LNCAP (cell line): ENCODE data around the gene KRT84.

Experiments used
- TF ChIP-seq, protein P1 (sequence below): fragments of 450-650 bp; IDR thresholded peaks from 2 replicates; pipeline ENCODE4 v1.5.1; 2017; ENCODE audit warnings: mild to moderate bottlenecking

Gene KRT84

DNA sequence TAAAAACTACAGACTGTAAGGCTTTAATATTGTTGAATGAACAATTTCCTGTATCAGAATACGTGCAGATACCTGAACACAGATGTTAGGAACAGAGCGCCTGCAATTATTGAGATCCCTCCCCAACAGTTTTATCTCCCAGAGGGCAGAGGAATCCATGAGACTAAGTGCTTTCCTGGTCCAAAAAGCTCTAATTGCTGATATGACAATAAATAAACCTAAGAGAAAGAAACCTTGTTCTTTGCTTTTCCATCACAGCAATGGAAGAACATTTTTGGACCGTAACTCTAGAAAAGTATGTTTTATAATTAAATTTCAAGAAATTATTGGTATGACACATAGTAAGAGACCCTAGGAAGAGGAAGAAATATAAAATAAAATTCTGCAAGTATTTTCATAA is 51.3 kb downstream of the KRT84 start:
- TF ChIP-seq, protein P1, sequence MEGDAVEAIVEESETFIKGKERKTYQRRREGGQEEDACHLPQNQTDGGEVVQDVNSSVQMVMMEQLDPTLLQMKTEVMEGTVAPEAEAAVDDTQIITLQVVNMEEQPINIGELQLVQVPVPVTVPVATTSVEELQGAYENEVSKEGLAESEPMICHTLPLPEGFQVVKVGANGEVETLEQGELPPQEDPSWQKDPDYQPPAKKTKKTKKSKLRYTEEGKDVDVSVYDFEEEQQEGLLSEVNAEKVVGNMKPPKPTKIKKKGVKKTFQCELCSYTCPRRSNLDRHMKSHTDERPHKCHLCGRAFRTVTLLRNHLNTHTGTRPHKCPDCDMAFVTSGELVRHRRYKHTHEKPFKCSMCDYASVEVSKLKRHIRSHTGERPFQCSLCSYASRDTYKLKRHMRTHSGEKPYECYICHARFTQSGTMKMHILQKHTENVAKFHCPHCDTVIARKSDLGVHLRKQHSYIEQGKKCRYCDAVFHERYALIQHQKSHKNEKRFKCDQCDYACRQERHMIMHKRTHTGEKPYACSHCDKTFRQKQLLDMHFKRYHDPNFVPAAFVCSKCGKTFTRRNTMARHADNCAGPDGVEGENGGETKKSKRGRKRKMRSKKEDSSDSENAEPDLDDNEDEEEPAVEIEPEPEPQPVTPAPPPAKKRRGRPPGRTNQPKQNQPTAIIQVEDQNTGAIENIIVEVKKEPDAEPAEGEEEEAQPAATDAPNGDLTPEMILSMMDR = no peak

DNA sequence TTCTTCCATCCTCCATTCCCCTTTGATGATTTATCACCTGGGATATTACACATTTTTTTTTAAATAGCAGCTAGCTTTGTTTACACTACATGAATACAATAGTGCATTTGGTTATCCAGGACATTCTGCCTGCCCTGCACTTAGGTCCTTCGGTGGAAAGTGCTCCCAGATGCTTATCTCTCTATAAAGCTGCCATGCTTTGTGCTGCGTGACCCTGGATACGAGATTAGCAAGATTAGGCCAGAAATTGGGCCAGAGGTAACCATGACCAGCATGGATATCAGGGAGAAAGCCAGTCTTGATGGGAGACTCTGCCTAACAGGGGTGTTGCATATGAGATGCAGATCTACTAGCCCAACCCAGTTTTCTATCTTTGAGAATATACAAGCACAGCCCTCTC is 52.1 kb downstream of the KRT84 start:
- TF ChIP-seq, protein P1 = no peak

DNA sequence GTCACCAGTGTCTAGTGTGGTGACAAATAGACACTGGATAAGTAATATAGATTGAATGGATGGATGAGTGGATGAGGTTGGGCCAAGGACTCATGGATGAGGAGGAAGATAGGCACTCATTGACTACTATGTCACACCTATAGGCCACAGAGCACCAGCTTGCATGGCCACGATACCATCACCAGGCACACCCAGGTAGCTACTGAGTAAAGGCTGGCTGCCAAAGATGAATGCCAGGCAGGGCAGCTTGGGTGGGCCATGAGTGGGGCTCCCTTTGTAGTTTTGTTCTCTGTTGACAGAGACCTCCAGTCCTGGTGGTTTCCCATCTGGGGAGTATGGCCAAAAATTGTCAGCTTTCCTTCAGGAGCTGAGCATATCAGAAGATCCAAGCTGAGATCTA is 53.1 kb downstream of the KRT84 start:
- TF ChIP-seq, protein P1 = no peak

DNA sequence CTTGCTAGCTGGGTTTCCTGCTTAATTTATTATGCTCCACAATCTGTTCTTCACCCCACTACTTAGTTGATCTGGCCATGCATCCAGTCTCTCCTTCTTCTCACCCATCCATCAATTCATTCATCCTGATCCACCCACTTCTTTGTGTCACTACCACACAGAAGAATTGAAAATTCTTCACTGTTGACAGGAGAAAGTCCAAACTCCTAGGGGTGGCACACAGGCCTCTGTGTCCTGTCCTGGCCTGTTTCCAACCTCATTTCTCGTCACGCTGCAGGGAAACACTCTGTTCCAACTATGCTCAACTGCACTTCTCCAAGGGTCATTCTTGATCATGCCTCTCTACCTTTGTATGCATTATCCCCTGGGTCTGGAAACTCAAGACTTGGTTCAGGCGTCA is 53.6 kb downstream of the KRT84 start:
- TF ChIP-seq, protein P1 = no peak

DNA sequence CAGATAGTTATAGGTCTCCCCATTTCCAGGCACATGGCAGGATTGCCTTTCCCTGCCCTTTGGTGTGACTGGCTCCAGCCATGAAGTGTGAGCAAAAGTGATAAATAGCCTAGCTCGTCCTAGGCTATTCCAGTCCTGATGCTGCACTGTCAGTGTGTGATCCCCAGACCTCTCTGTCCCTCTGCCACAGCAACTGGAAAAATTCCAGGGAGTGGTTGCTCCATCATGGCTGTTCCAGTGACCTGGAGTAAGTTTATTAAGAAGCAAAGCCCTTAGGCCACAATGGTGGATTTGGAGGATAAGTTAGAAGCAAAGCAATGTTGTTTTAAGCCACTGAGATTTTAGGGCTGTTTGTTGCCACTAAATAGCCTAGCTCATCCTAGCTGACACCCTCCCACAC is 54.4 kb downstream of the KRT84 start:
- TF ChIP-seq, protein P1 = no peak

DNA sequence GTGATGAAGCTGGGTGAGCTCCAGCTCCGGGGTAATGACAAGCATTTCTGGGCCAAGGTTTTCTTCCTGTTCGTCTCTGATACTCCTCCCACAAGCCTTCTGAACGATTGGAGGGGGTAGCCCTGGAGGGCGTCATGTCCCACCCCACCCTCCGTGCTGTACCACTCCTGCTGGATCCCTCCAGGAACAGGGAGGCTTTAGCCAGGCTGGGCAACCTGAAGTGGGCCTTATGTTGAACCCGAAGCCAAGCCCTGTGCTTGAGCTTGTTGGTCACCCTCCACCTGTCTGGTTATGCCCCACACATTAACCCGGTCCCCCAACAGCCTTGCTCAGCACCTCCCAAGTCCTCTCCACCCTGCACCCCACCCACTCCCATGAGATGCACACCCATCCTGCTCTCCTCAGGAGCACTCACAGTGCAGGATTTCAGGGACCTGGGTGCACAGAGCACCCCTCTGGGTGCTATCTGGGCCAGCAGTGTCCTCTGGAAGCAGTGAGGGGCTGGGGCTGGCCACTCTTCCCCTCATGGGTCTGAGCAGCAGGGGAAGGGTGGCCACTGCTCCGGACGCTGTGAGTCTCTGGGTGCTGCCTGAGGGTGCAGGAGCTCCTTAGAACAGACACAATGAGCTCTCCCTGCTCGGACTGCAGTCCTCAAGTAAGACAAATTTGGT is 57.5 kb downstream of the KRT84 start:
- TF ChIP-seq, protein P1 = no peak
